ENCODE measurements around the gene SACM1L. TPM values are rescaled to one million over a fixed set of nuclear protein-coding genes. Genes with fewer than 3 reads are reported as not detected.

The SACM1L gene
- total and polyA plus RNA-seq, 2 of the 13 experiments (the other 11 are each of a cell fraction or from before 2014, with no cell fraction given): 15.1 to 27.8 TPM

- TF ChIP-seq SAFB2 (CRISPR knock-in tag; IDR thresholded peaks at IDR 0.05; ENCODE audit: borderline replicate concordance, low read depth) (peak; percentile 21; the same call in 1 of the 2 replicates), ZBTB20 (CRISPR knock-in tag; IDR thresholded peaks at IDR 0.05; ENCODE audit: borderline replicate concordance, low read depth) (0 out of 2 replicates have a peak, but pooled peaks have one; percentile 34), DNMT3B (CRISPR knock-in tag; conservative IDR thresholded peaks at IDR 0.05) (0 out of 2 replicates have a peak, but pooled peaks have one; percentile 62), ZNF547 (CRISPR knock-in tag; IDR thresholded peaks at IDR 0.05) (peak; percentile 91), E2F2 (CRISPR knock-in tag; IDR thresholded peaks at IDR 0.05; ENCODE audit: borderline replicate concordance) (peak; percentile 89), ZNF264 (CRISPR knock-in tag; IDR thresholded peaks at IDR 0.05) (peak; percentile 86), SNAI1 (CRISPR knock-in tag; IDR thresholded peaks at IDR 0.05; ENCODE audit: borderline replicate concordance) (no peak), ZNF296 (CRISPR knock-in tag; conservative IDR thresholded peaks at IDR 0.05) (no peak)
- TF ChIP-seq, protein P1, sequence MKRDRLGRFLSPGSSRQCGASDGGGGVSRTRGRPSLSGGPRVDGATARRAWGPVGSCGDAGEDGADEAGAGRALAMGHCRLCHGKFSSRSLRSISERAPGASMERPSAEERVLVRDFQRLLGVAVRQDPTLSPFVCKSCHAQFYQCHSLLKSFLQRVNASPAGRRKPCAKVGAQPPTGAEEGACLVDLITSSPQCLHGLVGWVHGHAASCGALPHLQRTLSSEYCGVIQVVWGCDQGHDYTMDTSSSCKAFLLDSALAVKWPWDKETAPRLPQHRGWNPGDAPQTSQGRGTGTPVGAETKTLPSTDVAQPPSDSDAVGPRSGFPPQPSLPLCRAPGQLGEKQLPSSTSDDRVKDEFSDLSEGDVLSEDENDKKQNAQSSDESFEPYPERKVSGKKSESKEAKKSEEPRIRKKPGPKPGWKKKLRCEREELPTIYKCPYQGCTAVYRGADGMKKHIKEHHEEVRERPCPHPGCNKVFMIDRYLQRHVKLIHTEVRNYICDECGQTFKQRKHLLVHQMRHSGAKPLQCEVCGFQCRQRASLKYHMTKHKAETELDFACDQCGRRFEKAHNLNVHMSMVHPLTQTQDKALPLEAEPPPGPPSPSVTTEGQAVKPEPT (CRISPR knock-in tag; IDR thresholded peaks at IDR 0.05; ENCODE audit: low read depth): no peak; the same call in 1 of the 2 replicates
- TF ChIP-seq, protein P2, sequence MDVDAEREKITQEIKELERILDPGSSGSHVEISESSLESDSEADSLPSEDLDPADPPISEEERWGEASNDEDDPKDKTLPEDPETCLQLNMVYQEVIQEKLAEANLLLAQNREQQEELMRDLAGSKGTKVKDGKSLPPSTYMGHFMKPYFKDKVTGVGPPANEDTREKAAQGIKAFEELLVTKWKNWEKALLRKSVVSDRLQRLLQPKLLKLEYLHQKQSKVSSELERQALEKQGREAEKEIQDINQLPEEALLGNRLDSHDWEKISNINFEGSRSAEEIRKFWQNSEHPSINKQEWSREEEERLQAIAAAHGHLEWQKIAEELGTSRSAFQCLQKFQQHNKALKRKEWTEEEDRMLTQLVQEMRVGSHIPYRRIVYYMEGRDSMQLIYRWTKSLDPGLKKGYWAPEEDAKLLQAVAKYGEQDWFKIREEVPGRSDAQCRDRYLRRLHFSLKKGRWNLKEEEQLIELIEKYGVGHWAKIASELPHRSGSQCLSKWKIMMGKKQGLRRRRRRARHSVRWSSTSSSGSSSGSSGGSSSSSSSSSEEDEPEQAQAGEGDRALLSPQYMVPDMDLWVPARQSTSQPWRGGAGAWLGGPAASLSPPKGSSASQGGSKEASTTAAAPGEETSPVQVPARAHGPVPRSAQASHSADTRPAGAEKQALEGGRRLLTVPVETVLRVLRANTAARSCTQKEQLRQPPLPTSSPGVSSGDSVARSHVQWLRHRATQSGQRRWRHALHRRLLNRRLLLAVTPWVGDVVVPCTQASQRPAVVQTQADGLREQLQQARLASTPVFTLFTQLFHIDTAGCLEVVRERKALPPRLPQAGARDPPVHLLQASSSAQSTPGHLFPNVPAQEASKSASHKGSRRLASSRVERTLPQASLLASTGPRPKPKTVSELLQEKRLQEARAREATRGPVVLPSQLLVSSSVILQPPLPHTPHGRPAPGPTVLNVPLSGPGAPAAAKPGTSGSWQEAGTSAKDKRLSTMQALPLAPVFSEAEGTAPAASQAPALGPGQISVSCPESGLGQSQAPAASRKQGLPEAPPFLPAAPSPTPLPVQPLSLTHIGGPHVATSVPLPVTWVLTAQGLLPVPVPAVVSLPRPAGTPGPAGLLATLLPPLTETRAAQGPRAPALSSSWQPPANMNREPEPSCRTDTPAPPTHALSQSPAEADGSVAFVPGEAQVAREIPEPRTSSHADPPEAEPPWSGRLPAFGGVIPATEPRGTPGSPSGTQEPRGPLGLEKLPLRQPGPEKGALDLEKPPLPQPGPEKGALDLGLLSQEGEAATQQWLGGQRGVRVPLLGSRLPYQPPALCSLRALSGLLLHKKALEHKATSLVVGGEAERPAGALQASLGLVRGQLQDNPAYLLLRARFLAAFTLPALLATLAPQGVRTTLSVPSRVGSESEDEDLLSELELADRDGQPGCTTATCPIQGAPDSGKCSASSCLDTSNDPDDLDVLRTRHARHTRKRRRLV (CRISPR knock-in tag; IDR thresholded peaks at IDR 0.05): no peak; the same call in 1 of the 2 replicates
These were observed at the start of gene SACM1L (continued) for GRCh38 chr3:45688882-45689786.
